Activated CD8-positive, alpha-beta memory T cell treated with anti-CD3 and anti-CD28 coated beads for 36 hours (primary cell): ENCODE results near the gene IQCK. TPM values are rescaled to one million over a fixed set of nuclear protein-coding genes. Genes with fewer than 3 reads are reported as not detected.

ENCODE experiments used
- CTCF ChIA-PET: fragments of 350-600 bp; sonication (Branson Sonifier 250); formaldehyde crosslinking; loops from one replicate; lab custom pipeline; 2021; ENCODE audit warnings: antibody characterized with exemption; lab: Charles Lee
- POLR2A ChIA-PET: fragments of 350-600 bp; sonication (Branson Sonifier 250); formaldehyde crosslinking; loops from one replicate; lab custom pipeline; 2021; ENCODE audit warnings: antibody characterized with exemption; lab: Charles Lee
- total RNA-seq, 2 experiments: library from RNA; stranded (reverse); gene quantifications; one replicate each; pipeline ENCODE4 v1.2.3, GENCODE V29; 2021

IQCK gene
- total RNA-seq, 2 experiments from 2014 or later = 3.9 to 5.0 TPM

GRCh38 chr16:19817122-19817521, 99.1 kb downstream of the IQCK start:
- POLR2A ChIA-PET = no interaction called here
- CTCF ChIA-PET = no interaction called here

GRCh38 chr16:19817875-19818274, 99.8 kb downstream of the IQCK start:
- ChIA-PET POLR2A (no interaction called here), CTCF (no interaction called here)

GRCh38 chr16:19822533-19822932, 104.5 kb downstream of the IQCK start:
- CTCF ChIA-PET = no interaction called here
- POLR2A ChIA-PET = no interaction called here

GRCh38 chr16:19823322-19823721, 105.3 kb downstream of the IQCK start:
- ChIA-PET CTCF (no interaction called here), POLR2A (no interaction called here)

GRCh38 chr16:19824216-19824615, 106.1 kb downstream of the IQCK start:
- CTCF ChIA-PET = no interaction called here
- POLR2A ChIA-PET = no interaction called here

GRCh38 chr16:19829844-19830692, 112.0 kb downstream of the IQCK start:
- POLR2A ChIA-PET = no interaction called here
- CTCF ChIA-PET = no interaction called here

GRCh38 chr16:19830902-19831560, 113.0 kb downstream of the IQCK start:
- ChIA-PET CTCF (no interaction called here), POLR2A (no interaction called here)

- POLR2A ChIA-PET = no interaction called here
These were observed 113.6 kb downstream of the IQCK start for GRCh38 chr16:19831678-19832077.

GRCh38 chr16:19833176-19833575, 115.1 kb downstream of the IQCK start:
- ChIA-PET POLR2A (no interaction called here), CTCF (no interaction called here)

More at GRCh38 chr16:19831678-19832077, 113.6 kb downstream of the IQCK start:
- CTCF ChIA-PET = no interaction called here

GRCh38 chr16:19833581-19833980, 115.5 kb downstream of the IQCK start:
- CTCF ChIA-PET = no interaction called here
- POLR2A ChIA-PET = no interaction called here

- ChIA-PET CTCF (no interaction called here), POLR2A (no interaction called here)
These were observed 117.1 kb downstream of the IQCK start for GRCh38 chr16:19835196-19835595.

- POLR2A ChIA-PET = no interaction called here
- CTCF ChIA-PET = no interaction called here
These were observed 117.9 kb downstream of the IQCK start for GRCh38 chr16:19835968-19836421.

GRCh38 chr16:19837331-19837980, 119.4 kb downstream of the IQCK start:
- ChIA-PET CTCF (no interaction called here), POLR2A (no interaction called here)

GRCh38 chr16:19837984-19838707, 120.1 kb downstream of the IQCK start:
- POLR2A ChIA-PET = no interaction called here

GRCh38 chr16:19840524-19841110, 122.5 kb downstream of the IQCK start:
- ChIA-PET CTCF (no interaction called here), POLR2A (no interaction called here)

More at GRCh38 chr16:19837984-19838707, 120.1 kb downstream of the IQCK start:
- CTCF ChIA-PET = interaction anchor here (0.7 kb wide), 1 partner anchor 366 kb away, joined by 4 read pairs; no protein-coding TSS in a partner anchor

GRCh38 chr16:19841184-19841583, 123.1 kb downstream of the IQCK start:
- ChIA-PET POLR2A (interaction anchor here (0.6 kb wide), 1 partner anchor 177 kb away, joined by 5 read pairs; no protein-coding TSS in a partner anchor), CTCF (no interaction called here)

GRCh38 chr16:19842426-19843157, 124.5 kb downstream of the IQCK start:
- CTCF ChIA-PET = no interaction called here
- POLR2A ChIA-PET = no interaction called here

GRCh38 chr16:19843371-19843770, 125.3 kb downstream of the IQCK start:
- CTCF ChIA-PET = no interaction called here
- POLR2A ChIA-PET = no interaction called here
